GM18508 (cell line): ENCODE data around the gene INF2.
"Not testable (repeated sequence)": the region's sequence is repeated elsewhere in the genome, so short reads cannot be mapped to it uniquely, and the experiment has no call there.

Experiments used
- ATAC-seq: cut with Tn5 transposase; IDR thresholded peaks from one replicate; pipeline ENCODE4 v1.9.1; 2021; ENCODE audit warnings: moderate number of reproducible peaks; ENCODE audit not compliant: insufficient read depth, unreplicated experiment

The INF2 gene

DNA sequence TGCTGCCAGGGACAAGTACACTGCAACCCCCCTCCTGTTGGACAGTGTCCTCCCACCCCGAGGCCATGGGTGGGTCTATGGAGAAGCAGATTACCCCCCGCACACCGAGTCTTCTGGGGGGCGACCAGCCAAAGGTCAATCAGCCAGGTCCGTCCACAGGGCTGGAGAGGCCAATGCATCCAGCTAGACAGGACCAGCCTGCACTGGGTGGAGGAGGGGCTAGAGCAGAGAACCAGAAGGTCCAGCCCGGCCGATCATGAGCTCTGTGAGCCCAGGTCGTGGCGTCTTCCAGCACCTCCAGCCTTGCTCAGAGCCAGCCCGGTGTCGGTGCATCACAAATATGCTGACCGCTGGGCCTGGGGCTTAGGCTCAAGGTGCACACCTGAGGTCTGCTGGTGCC lies 26.5 kb downstream of the INF2 start:
- no peak for ATAC-seq

DNA sequence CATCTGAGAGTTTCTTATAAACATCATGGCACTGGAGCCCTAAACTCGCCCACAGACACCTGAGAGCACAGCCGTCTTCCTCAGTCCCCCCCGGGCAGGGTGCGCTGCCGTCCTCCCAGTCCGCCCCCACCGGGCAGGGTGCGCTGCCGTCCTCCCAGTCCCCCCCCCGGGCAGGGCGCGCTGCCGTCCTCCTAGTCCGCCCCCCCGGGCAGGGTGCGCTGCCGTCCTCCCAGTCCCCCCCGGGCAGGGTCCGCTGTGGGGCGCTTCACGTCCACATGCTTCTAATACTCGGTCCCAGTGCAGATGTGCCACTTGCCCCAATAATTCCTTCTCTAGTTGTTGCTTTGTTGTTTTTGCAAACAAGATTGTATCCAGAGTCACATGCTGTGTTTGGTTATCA lies 27.7 kb downstream of the INF2 start:
- ATAC-seq, result no peak

DNA sequence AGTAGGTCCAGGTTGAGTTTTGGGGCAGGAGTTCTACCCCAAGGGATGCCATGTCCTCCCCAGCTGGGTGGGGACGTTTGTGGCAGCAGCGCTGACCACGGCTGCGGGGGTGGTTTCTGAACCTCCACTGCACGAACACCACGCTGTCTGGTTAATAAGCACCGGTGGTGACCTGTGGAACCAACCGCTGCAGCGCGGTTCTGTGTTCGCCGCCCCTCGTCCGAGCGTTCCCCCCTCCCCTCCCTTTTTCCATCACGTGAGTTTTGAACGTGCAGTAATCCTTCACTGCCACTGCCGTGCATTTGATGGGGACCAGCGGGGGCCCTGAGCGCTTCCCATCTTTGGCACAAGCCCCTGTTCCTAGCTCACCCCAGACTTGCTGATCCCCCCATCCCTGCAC lies 28.2 kb downstream of the INF2 start:
- no peak for ATAC-seq

DNA sequence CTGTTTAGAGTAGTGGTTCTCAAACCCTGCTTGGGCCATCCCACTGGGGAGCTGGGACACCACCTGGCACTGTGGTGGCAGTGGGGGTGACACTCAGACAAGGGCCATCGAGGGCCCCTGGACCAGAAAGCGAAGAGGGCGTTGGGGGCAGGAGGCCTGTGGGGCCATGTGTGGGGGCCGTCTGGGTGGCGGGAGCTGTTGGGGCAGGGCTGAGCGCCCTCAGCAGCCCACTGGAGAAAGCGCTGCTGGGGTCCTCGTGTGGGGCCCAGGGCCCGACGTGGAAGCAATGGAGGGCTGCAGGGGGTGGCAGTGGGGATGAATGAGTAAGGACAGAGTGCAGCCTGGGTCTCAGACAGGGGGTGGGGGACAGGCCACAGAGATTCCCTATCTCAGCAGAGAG lies 28.7 kb downstream of the INF2 start:
- no peak for ATAC-seq

DNA sequence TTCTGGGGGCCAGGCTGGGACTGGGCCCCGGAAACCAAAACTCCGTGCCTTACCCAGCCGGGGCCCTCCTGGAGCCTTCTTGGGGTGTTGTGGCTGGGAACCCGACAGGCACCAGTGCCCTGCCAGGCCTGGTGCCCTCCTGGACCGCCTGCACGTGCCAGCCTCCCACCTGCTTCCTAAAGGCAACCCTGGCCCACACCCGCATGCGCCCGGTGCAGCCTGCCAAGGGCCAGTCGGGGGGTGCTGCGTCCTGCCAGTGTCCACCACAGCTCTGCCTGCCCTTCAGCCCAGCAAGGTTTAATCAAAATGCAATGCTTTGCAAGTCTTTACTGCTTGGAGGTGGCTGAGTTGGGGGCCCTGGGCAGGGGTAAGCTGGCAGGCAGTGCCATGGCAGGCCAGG lies 29.5 kb downstream of the INF2 start:
- ATAC-seq, result no peak

DNA sequence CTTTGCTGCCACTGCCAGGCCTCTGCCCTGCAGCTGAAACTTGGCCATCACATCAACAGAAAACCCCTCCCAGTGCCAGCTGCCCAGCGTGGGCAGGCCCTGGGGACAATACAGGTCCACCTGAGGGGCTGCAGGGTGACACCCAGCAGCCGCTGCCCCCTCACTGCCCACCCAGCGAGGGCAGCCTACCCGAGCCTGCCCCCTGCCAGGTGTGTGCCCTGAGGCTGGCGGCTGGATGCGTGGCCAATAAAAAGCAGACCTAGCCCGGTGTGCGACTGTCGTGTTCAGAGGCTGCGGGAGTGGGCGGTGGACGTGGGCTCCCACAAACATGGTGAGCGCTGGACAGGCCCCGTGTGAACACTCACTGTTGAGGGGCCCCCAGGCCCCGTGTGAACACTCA lies 29.9 kb downstream of the INF2 start:
- ATAC-seq, result no peak

DNA sequence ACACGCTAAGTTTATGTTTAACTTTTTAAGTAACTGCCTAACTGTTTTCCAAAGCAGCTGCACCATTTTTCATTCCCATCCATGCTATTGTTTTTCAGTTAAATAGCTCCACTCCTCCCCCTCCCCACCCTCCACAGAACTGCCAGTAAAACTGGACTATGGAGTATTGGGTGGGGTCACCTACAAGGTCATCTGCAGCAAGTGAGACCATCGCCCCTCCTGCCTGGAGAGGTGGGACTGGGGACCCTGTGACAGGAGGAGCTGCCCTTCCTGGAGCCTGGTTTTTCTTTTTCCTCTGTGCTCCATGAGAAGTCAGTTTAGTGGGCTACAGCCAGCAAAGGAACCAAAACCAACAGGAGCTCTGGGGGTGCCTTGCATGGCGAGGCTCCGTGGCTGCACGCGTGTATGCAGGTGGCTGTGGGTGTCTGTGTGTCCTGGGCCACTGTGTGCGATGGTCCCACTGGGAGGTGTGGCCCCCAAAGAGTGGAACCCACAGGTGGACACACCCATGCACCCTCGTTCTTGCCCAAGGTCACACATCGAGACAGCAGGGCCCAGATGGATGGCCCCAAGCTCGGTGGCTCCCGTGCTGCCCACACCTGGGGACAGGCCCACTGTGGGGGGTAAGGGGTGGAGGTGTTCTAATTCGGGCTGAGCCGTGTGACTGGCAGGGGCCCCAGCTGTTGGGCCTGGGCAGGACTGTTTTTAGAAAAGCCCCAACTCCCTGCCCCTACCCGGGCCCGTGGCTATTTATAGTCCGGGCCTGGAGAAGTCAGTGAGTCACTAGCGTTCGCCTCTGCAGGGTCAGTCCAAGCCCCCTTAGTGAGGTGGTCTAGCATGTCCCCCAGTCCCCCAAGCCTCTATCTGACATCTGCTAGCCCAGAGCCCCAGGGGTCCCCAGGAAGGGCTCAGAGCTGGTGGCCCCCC lies 32.4 kb downstream of the INF2 start:
- ATAC-seq, result no peak

DNA sequence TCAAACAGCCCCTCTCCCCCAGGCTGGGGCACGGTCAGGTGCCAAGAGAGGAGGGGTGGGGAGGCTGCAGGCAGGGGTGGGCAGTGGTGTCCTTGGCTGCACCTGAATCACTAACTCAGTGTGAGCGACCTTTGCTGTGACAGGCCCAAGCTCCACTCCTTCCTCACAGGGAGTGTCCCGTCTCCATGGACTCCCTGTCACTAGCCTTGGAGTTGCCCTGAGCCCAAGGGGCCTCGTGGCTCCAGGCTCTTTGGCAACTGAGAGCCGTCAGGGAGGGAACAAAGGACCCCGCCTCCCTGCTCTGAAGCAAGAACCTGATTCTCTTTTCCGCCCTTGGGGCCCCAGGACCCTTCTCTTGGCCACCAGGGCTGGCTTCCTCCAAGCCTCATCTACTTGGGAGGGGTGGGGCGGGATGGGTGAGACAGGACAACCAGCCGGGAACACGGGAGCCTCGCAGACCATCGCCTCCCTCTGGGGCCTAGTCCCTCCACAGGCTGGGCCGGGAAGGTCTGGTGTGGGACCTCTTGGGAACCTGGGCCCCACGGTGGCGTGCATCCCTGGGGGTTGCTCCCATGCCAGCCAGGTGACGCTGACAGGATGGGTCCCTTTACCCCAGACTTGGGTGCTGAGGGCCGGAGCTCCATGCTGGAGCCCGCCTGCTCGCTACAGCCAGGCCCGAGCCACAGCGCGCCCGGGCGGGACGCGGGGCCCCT lies 33.7 kb downstream of the INF2 start:
- ATAC-seq, result no peak

DNA sequence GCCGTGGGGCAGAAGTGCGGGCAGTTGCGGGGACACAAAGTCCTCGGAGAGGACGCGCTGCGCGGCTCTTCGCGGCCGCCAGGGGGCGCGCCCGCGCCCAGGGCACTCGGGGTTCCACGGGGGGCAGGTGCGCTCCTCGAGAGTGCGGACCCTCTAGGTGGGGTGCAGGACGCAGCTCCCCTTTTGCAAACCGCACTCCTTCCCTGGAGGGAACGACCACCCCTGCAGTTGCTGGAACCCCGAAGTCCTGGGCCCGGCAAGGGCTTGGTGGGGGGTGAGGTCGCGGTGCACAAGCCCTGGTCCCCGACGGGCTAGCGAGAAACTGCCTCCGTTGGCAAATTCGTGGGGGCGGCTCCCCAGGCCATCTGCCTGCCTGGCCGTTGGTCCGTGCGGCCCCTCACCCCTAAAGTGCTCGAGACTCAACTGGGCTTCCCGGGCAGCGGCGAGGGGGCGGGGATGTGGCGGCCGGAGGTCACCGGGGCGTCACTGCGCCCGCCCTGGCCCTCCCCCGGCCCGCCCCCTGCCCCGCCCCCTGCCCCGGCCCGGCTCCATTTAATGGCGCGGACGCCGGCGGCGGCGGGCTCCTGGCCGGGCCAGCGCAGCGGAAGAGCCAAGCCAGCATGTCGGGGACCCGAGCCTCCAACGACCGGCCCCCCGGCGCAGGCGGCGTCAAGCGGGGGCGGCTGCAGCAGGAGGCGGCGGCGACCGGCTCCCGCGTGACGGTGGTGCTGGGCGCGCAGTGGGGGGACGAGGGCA lies 34.4 kb downstream of the INF2 start, which contains the start of gene ADSS1:
TSS of gene ADSS1 (plus strand) at position 579 of the 756 bp plus-strand sequence. CDS start at position 621, 42 bp downstream.
- no peak for ATAC-seq

DNA sequence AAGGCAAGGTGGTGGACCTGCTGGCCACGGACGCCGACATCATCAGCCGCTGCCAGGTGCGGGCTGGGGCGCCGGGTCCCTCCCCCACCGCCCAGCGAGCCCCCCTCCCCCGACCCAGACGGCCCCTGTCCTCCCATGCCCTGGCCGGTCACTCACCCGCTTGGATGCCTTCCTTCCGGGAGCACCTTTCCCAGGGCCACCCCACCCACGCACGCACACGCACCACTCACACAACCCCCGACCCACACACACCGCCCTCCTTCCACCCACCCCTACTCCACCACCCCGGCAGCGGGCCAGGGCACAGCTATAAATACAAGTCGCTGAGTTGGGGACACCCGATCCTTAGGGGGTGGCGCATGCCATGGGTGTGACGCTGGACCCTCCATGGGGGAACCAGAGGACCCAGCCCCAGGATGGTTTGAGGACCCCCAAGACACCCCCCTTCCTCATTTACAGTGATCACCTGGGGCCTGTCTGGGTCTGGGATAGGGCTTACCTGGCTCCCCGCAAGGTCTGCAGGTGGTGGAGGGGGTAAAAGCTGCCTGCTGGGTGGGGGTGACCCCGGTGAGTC lies 35.1 kb downstream of the INF2 start:
- ATAC-seq, result no peak

DNA sequence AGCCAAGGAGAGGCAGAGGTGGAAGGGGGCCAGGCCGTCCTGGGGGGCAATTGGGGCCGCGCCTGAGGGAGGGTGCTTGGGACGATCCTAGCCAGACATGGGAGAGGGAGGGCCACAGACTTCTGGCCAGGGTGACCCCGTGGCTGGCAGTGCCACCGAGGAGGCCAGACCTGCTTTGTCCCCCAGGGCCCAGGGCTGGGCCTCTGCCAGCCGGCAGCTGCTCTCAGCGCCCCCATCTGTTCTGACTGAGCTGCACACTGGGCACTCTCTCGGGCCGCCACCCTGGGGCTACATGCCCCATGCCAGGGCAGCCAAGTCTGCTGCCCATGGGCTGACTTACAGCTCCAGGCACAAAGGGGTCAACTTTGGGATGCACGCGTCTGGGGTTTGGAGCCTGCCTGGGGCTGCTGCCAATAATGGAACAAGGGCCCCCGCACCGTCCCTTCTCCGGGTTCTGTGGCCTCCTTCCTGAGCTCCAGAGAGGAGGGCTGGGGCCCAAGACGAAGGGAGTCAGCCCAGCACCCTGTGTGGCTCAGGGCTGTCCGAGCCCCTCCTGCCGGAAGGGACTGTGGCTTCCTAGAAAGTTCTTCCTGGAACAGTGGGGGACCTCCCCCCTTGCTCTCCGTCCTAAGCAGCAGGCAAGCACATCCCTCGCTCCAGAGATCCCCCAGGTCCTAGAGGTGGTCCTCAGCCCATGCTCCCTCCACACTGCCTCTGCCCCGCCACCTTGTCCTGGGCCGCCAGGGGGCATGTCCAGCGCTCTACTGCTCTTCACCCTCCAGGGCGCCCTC lies 35.8 kb downstream of the INF2 start:
- ATAC-seq, result no peak

DNA sequence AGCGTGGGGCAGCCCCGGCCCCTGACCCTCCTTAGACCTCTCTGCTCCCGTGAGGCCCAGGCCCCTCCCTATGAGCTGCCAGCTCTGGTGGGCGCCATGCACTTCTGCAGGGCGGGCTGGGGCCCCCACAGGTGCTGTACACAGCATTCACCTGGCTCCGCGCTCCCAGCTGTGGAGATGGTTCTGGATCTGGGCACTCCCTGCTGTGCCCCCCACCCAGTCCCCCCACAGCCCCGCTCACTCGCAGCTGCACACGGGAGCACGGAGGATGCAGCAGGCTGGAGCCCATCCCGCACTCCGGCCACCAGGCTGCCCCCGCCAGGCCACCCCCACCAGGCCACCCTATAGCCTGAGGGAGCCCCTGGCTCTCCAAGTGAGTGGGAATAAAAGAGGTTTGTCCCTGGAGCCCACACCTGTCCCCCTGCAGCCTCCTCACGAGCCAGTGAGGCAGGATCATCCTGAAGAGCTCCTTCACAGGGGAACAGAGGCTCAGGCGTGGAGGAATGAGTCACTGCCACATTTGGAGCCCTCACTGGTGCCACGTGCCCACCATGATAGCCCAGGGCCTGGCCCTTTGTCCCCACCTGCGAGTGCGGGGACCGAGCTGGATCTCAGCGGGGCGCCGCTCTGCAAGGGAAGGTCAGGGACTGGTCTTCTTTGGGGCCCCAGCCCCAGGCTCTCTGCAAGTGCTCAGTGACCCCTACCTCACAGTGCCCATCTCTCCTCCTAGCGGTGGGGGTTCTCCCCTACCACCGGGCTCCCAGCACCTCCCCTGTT lies 36.5 kb downstream of the INF2 start:
- ATAC-seq, result no peak

DNA sequence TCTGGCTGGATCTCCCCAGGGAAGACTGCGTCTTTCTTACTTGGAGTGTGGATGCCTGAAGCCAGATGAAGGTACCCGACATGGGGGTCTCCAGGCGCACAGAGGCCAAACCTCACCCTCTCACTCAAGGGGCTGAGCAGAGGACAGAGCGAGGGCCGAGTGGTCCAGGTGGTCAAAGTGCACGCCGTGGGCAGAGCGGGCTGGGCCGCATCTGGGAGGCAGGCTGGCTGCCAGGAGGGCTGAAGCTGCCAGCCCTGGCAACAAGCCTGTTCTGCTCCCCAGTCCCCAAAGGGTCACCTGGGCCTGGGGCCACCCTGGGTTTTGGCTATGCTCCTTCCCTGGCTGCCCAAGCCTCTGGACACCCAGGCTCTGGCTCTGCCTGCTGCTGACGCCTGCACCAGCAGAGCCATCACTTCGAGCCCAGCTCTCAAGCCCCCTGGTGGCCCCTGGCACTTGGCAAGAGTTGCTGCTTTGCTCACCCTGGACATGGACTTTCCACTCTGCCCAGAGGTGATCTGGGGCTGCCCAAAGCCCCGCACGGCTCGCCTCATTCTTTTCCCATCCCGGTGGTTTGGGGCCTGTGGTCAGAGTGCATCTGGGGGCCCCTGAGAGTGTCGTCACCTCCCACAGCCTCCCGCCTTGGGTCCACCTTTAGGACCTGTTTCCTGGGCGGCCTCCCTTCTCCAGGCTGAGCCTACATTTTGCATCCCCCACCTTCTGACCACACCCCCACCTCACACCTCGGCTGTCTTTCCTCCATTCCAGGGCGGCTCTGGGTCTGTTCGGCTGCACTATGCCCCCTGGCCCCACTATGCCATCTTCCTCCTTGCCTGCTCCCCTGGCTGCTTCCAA lies 37.4 kb downstream of the INF2 start:
- ATAC-seq, result no peak

DNA sequence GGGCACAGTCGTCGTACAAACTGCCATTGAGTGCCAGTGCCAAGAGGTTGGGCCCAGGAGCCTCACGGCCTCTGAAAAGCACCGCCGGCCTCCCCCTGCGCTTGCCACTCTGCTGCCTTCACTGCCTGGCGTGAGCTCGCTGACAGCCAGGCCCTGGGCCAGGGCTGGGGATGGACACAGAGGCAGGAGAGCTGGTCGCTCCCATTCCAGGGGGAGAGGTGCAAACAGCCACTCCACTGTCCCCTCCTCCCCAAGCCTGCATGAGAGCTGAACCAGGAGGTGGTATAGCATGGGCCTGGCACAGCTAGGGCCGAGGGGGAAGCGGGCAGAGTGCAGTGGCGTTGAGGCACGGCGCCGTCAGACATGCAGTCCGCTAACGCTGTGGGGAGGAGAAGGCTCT lies 39.2 kb downstream of the INF2 start:
- no peak for ATAC-seq

DNA sequence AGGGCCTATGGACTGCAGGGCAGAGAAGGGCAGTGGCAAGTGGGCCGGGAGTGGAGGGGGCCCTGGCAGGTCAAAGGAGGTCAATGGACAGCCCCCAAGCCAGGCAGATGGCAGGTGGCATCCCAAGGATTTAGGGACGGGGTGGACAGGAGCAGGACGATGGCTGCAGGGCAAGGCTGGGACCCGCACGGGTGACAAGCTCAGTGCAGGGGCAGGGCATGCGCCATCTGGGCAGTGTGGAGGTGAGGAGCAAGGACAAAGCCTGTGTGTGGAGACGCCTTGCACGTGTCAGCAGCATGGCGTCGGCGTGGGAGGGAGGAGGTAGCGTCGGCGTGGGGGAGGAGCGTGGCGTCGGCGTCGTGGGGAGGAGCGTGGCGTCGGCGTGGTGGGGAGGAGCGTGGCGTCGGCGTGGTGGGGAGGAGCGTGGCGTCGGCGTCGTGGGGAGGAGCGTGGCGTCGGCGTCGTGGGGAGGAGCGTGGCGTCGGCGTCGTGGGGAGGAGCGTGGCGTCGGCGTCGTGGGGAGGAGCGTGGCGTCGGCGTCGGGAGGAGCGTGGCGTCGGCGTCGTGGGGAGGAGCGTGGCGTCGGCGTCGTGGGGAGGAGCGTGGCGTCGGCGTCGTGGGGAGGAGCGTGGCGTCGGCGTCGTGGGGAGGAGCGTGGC lies 39.9 kb downstream of the INF2 start:
- ATAC-seq, result not testable (repeated sequence)

DNA sequence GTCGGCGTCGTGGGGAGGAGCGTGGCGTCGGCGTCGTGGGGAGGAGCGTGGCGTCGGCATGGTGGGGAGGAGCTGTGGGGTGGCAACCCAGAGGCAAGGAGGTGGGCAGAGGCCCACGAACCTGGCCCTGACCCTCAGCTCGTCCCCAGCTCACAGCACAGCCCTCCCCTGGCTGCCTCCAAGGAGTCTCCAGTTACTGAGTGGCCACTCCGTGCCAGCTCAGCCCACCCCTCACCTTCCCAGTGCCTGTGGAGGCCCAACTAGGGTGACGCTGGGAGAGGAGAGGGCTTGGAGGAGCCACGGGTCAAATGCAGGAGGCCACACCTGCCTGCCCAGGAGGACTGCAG lies 40.4 kb downstream of the INF2 start:
- no peak for ATAC-seq

DNA sequence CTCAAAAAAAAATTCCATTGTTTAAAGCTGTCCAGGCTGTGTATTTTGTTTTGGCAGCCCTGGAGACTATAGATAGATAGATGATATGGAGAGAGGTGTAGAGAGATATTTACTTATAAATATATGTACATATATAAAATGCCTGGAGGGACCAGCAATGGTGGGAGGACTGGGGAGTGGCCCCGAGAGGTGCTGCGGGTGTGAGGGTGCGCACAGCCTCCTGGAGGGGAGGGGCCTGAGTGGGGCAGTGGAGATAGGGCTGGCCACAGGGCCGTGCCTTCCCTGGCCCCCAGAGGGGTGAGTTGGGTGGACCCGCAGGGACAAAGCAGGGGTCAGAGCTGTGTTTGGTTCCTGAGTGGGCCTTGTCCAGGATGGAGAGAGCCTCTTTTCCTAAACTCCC lies 41.1 kb downstream of the INF2 start:
- ATAC-seq, result no peak
